ENCODE data around the gene CTNNBIP1. TPM values are rescaled to one million over a fixed set of nuclear protein-coding genes. Genes with fewer than 3 reads are reported as not detected.

Gene CTNNBIP1
- total and polyA plus RNA-seq, 9 of the 15 experiments (the other 6 are each of a cell fraction or from before 2014, with no cell fraction given) = 0.65 to 29.2 (median 14.7) TPM

DNA sequence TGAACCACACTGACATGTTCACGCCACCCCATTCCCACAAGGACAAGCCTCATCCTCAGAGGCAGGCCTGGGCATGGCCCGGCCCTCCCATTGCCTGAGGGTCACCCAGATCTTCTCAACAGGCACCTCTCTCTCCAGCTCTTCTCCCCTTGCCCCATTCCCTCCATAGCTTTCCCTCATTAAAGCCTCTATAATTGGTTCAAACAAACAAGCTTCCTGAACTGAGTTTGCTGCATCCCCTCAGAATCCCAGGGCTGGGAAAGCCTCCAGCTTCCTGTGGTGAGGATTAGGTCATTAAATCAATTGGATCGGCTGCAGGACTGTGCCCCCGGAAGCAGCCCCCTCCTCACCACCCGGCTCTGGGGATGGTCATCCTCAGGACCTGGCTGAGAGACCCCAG lies 18.9 kb downstream of the CTNNBIP1 start:
- no peaks in the 10 kb centered on the region for H3K79me2 ChIP-seq (ENCODE audit: control insufficient read depth, insufficient read depth, low read length)
- TF ChIP-seq RBM25 (IDR thresholded peaks at IDR 0.05; ENCODE audit: low read depth, low read length, severe bottlenecking) (no peak), ADNP (tag; IDR thresholded peaks at IDR 0.05) (no peak), ZNF282 (CRISPR knock-in tag; IDR thresholded peaks at IDR 0.05) (no peak), POU5F1 (IDR thresholded peaks at IDR 0.05; ENCODE audit: borderline replicate concordance, low read depth, low read length, partially characterized antibody) (no peak), HNRNPUL1 (IDR thresholded peaks at IDR 0.05; ENCODE audit: low read length) (no peak), SREBF1 (IDR thresholded peaks at IDR 0.05; ENCODE audit: borderline replicate concordance, low read depth, low read length) (no peak), NEUROD1 (IDR thresholded peaks at IDR 0.05; ENCODE audit: borderline replicate concordance, low read depth, low read length, partially characterized antibody) (no peak), SRSF9 (IDR thresholded peaks at IDR 0.05; ENCODE audit: borderline replicate concordance, low read depth, low read length) (no peak), SMAD1 (IDR thresholded peaks at IDR 0.05; ENCODE audit: low read depth, low read length, partially characterized antibody) (no peak), ASH1L (IDR thresholded peaks at IDR 0.05; ENCODE audit: borderline replicate concordance, low read depth, partially characterized antibody) (no peak), HDAC8 (tag; IDR thresholded peaks at IDR 0.05) (no peak), ZNF76 (CRISPR knock-in tag; IDR thresholded peaks at IDR 0.05; ENCODE audit: borderline replicate concordance) (no peak), ZNF184 (CRISPR knock-in tag; IDR thresholded peaks at IDR 0.05) (no peak), POLR2G (IDR thresholded peaks at IDR 0.05; ENCODE audit: low read depth, low read length) (no peak), EP400 (IDR thresholded peaks at IDR 0.05) (no peak), NRF1 (conservative IDR thresholded peaks at IDR 0.05 in 1 of 2, IDR thresholded peaks at IDR 0.05 in 1 of 2) (no peak), HNRNPLL (IDR thresholded peaks at IDR 0.05; ENCODE audit: low read depth, low read length, poor library complexity, severe bottlenecking) (no peak)
- TF ChIP-seq, protein P1, sequence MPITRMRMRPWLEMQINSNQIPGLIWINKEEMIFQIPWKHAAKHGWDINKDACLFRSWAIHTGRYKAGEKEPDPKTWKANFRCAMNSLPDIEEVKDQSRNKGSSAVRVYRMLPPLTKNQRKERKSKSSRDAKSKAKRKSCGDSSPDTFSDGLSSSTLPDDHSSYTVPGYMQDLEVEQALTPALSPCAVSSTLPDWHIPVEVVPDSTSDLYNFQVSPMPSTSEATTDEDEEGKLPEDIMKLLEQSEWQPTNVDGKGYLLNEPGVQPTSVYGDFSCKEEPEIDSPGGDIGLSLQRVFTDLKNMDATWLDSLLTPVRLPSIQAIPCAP (CRISPR knock-in tag; IDR thresholded peaks at IDR 0.05; ENCODE audit: borderline replicate concordance) = no peak
- FAIRE-seq (no peak), DNase-seq (ENCODE audit: extremely low read depth in 1 of 4, low spot score in 3 of 4) (no peak), ATAC-seq (no peak)
- no peak overlapping the region for H3K4me2 ChIP-seq (ENCODE audit: insufficient read depth, low read length)
- no peaks in the 10 kb centered on the region for H3K27me3 ChIP-seq (ENCODE audit: control insufficient read depth in 2 of 2, insufficient read depth in 2 of 2, low read length in 2 of 2)
- peaks cover 3% of the 10 kb centered on the region for H3K9me1 ChIP-seq (ENCODE audit: control insufficient read depth, insufficient read depth, low read length)
- H2AFZ ChIP-seq (ENCODE audit: low read depth, low read length) = no peak overlapping the region
- no peaks in the 10 kb centered on the region for H3K9me3 ChIP-seq (replicated peaks; ENCODE audit: control insufficient read depth, insufficient read depth, low read depth, low read length)
- intact Hi-C loops (cut with micrococcal nuclease) = no loop called here
- peaks cover 9% of the 10 kb centered on the region; the same call in 1 of the 2 replicates for H4K20me1 ChIP-seq (replicated peaks; ENCODE audit: control insufficient read depth, insufficient read depth, low read length)
- no peak overlapping the region for H3K27ac ChIP-seq (ENCODE audit: extremely low read depth, low read depth, low read length)
- WGBS (ENCODE audit: insufficient coverage, low coverage, missing lambda C conversion rate) = 52% methylated on average over 5 of the region's 5 CpGs
- CTCF ChIA-PET (ENCODE audit: low intra/inter-chr PET ratio) = interaction anchor here (0.6 kb wide), 1 partner anchor 448 kb away, joined by 3 read pairs; no protein-coding TSS in a partner anchor
- in situ Hi-C loops (cut with MboI) = no loop called here
- BruUV-seq (replicated peaks) = no TSS peak
- POLR2A ChIA-PET = interaction anchor here (0.6 to 1.5 kb wide), 2 partner anchors 14 to 518 kb away, joined by 3 to 4 read pairs; no protein-coding TSS in a partner anchor
- no peaks in the 10 kb centered on the region for H3K36me3 ChIP-seq (ENCODE audit: control insufficient read depth, insufficient read depth, low read length)
- H3K4me3 ChIP-seq = no peak overlapping the region
- peaks cover 0 to 10% of the 10 kb centered on the region in 2 experiments; a peak in 3 of 5 replicates for H3K4me1 ChIP-seq (replicated peaks in 1 of 2; ENCODE audit: control insufficient read depth in 2 of 2, insufficient read depth in 2 of 2, low read length in 2 of 2)
- peak overlapping the region in 1 of 2 experiments; percentile 64; a peak in 1 of 4 replicates for H3K9ac ChIP-seq (ENCODE audit: insufficient read depth in 1 of 2, low read depth in 2 of 2, low read length in 2 of 2)
